Activated effector memory CD4-positive, alpha-beta T cell treated with Interleukin-2 at 50 U/mL for 16 hours (primary cell): ENCODE data around the gene ACVRL1.

Experiments
- DNase-seq: peaks from one replicate; pipeline ENCODE4 v3.0.0-alpha.2; 2020

ACVRL1 gene

DNA sequence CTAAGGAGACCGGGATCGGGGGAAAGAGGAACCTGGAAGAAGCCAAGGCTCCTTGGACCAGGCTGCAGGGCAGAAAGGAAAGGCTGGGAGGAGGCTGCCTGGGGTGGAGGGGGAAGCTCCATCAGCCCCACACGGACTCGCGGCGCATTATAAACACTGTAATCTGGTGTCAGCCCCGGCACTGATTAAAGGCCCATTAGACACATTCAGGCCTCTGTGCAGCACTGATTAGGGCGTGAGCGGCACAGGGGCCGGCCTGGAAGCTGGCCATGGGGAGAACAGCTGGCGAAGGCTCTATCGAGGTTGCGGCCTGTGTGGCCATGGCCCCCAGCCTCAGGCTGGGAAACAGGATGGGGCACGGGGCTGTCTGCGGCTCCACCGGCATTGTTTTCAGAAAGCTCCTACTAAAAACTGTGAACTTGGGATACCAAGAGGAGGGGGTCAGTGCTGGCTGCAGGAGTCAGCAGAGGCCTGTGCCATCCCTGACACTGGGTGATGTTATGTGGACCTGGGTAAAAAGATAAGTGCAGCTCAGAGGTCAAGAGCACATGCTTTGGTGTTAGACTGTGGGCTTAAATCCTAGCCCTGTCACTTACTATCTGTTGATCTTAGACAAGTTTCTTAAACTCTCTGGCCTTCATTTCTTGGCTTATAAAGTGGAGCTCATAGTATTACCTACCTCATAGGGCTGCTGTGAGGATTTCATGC, 10.6 kb downstream of the ACVRL1 start:
- no peak for DNase-seq

DNA sequence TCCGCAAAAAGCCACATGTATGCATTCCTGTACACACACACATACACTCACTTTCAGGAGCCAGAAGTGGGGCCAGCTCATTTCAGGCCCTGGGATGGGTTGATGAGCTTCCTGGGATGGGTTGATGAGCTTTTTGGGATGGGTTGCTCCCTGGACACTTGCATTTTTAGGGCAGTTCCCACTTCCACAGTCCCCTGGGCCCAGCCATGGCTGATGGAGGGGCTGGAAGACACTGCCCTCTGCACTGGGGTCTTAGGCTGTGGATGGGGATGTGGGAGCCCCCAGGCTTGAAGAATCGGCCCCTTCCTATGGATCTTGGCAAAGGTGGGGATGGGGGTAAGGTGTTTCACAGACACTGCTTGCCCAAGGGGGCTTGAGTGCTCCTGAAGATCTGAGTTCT, 12.7 kb downstream of the ACVRL1 start:
- DNase-seq: no peak

DNA sequence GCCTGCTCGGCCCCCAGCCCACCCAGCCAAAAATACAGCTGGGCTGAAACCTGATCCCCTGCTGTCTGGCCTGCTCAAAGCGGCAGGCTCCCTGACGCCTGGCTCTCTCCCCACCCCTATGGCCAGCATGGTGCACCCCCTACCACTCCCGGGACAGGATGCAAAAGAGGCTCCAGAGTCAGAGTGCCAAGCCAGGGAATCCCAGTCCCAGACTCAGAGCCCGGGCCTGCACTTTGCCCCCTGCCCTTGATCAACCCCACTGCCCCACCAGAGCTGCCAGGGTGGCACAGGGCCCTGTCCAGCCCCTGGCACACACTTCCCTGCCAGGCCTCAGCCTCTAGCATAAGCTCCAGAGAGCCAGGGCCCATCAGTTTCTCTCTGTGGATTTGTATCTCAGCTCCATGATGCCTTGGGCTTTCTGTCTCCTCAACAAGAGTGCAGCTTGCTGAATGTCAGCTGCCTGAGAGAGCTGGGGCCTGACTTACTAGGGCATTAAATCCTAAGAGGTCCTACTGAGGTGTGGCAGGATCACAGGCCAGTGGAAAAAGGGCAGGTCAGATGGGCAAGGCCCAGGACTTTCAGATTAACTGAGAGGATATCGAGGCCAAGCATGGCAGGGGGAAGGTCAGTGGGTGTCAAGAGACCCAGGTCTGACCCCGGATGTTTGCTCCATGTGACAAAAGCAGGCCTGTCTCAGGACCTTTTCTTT, 13.9 kb downstream of the ACVRL1 start:
- no peak for DNase-seq

DNA sequence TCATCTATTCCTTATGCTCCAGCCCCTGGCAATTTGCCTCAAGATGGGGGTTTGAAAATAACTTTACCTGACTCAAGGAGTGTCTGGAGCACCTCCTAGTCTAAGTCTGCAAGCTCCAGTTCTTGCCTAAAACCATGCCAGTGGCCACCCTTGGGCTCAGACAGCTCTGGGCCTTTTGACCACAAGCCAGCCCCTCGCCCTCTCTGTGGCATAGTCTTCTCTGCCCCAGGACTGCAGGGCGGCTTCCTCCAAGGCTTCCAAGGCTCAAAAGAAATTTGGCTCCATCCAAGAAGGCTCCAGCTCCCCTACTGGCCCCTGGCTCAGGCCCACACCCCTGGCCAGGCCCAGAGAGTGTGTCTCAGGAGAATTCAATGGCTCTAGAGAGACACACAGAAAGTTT, 14.8 kb downstream of the ACVRL1 start:
- no peak for DNase-seq

DNA sequence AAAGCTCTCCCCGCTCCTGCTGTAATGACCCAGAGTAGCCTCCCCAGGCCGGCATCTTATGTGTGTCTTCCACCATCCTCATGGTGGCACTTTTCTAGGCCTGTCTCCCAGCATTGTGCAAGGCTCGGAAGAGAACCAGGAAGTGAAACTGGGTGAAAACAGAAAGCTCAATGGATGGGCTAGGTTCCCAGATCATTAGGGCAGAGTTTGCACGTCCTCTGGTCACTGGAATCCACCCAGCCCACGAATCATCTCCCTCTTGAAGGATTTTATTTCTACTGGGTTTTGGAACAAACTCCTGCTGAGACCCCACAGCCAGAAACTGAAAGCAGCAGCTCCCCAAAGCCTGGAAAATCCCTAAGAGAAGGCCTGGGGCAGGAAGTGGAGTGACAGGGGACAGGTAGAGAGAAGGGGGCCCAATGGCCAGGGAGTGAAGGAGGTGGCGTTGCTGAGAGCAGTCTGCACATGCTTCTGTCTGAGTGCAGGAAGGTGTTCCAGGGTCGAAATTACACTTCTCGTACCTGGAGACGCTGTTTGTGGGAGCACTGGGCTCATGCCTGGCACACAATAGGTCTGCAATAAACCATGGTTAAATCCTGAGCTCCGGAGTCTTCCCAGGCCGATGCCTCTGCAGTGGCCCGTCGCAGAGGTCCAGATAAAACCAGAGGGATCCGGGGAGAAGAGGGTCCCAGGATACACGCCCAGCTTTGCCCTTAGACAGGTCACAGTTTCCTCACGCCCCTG, 15.6 kb downstream of the ACVRL1 start:
- DNase-seq: no peak

DNA sequence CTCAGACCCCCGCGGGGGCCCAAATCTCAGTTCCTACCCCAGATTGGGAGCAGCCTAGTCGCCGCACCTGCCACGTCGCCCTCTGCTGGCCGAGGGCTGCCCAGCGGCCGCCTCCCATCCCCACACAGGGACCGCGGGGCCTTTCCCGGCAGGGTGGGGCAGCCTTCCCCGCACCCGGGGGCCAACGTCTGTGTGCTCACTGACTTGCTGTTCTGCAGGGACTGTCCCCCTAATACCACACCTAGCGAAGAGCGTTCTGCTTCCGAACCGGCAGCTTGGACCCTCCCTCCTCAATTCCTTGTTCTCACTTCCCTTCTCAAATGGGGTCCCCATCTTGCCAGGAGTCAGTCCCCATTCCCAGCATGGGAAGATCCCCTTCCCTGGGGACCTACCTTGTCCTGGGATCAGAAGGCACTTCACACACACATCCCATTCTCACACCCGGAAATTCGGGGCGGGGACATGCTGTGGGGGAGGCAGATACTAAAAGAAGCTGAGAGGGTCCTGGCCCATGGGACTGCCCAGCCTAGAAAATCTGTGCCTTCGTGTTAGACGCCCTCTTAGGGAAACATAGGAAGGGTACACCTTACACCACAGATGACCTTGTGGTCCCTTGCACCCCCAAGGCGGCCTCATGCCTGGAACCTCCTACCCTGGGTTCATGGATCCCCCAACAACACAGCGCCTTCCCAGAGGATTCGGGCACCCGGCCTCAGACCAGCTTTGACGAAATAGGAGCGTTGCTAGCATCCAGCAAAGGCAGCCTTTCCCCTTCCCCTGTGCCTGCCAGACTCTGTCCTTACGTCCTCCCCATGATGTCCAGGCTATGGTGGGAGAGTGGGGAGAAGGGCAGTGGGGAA, 16.4 kb downstream of the ACVRL1 start:
- peak; percentile 23 for DNase-seq

DNA sequence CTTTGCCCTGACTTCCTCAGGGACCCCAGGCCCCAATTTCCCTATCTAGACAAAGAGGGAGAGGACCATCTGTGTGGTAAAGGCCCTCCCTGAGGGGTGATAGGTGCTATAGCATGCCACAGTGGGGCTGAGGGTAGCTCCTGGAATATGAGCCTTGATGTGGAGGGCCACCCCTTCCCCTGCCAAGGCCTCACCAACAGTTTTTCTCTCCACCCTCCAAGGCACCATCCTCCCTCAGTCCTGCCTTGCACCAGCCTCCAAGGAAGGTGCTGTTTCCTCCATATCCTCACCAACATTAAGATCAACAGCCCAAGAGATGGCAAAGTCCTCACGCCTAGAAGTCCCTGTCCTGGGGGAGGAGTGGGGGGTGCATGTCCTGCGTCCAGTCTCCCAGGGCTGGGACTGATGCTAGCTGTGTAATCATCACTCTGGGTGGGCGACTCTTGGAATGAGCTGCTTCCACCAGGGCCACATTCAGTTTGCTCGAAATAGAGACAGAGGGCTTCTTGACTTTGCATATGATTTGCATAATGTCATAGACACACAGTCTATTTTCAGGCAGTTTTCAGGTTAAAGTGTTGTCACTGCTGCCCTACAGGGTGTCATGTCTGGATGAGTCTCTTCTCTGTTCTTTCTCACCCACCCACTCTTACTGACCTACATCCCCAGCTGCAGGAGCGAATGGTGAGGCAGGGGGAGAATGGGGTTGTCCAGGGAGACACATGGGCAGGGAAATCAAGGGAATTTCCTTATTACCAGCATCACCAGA, 17.4 kb downstream of the ACVRL1 start:
- no peak for DNase-seq

DNA sequence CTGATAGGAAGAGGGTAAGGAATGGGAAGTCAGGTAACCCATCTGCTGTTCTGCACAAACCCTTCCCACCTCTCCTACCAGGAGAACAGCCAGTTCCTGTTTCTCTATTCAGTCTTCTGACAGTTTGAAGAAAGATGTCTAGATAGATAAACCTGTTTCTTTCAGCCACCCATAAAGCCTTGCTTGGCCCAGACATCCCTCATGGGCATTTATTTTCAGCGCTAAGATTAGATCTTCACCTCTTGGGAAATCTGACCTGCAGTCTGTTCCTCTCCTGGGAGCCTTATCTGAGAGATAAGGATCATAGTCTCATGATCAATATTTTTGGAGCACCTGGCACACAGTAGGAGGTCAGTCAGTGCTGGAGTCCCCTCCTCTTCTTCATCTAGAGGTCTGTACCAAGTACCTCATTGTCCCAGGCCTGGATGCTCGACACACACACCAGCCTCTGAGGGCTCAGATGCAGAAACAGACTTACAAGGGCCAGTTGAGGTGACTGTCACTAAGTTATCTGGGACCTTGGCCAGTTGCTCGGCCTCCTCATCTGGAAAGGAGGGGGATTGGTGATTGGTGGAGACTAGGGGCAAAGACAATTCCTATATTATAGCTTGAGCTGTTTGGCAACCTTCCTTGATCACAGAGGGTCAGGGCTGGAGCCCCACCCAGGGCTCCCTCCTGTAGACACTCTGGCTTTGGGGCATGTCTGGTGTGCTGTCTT, 18.2 kb downstream of the ACVRL1 start:
- no peak for DNase-seq

DNA sequence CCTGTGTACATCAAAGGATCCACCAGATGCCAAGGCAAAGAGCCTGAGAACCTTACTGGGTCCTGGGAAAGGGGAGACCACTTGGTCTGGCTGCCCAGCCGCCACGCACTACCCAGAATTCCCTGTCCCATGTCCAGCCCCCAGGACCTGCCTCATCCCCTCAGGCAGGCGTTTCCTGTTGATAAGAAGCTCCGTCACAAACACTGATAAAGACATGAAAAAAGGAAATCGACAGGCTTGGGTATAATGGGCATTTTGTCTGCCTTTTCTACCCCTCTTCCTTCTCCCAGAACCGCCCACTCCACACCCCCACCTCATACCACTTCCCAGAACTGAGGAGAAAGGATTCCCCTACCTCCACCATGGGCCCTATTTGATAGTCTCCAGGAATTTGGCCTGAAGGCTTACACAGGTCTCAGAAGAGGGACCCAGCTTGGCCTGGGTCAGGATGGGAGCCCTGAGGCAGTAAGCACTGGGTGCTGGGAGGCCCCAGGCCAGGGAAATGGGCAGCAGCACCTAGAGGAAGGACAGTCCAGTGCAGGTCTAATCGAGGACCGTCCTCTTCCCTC, 18.8 kb downstream of the ACVRL1 start:
- no peak for DNase-seq

DNA sequence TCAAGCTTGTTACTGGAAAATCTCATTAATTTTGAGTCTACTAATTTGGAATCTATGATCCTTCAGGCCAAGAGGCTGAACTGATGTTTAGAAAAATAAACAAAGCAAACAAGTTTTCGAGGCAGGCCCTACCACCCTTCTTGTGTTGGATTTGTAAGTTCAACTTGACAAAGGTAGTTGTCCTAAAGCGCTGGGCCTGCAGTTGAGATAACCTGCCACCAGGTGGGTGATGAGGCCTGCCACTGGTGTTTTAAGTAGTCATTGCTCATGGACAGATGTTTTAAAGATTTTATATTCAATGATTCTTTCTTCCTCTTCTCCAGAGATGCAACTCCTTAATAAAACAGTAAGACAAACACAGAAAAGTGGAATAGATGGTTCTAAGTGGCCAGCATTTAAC, 19.4 kb downstream of the ACVRL1 start:
- DNase-seq: peak; percentile 11

DNA sequence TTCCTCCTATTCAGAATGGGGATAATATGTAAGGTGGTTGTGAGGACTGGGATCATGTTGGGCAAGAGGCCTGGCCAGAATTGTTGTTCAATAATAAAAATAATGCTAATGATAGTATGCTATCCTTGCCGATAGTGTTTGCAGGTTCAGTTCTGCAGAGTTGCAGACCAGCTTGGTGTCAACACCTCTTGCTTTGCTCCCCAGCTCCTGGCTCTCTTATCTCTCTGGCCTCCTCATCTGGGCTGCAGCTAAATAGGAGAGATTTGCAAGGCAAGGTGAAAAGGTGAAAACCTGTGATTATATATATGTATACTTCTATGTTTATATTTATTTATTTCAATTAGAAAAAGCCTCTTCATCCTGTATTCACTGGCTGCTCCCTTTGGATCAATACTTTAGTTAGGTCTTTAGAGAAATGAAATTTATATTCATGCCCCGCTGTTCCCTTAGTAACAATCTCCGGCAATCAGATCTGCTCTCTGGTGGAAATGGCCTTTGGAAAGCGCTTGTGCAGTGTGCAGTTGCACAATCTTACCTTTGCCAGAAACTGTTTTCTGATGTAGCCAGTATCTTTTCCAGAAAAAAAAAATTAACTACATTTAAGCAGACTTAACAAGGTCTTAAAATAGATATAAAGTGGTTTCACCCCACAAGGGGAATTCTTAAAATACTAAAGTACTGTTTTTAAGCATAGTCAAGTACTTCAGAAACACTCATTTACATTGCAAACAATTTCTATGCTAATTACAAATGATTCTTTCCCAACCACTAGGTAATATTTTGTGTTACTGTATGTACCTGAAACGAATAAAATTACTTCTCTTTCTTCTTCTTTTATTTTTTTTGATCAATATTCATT, 25.1 kb downstream of the ACVRL1 start:
- no peak for DNase-seq

DNA sequence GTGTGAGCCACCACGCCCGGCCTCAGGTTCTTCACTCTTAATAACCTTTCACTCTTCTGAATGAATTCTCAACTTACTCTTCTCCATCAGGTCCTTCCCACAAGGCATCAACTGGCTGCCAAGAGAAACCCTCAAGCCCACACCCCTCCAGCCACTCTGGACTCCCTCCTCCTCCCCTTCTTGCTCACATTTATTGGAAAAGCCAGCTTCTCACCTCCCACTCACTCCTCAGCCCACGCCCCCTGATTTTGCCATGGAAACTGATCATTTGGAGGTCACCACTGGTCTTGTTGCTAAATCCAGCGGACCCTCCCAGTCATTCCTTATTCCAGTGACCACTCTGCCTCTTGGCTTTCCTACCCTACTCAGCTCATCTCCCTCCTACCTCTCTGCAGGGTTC, 26.8 kb downstream of the ACVRL1 start:
- DNase-seq: no peak

DNA sequence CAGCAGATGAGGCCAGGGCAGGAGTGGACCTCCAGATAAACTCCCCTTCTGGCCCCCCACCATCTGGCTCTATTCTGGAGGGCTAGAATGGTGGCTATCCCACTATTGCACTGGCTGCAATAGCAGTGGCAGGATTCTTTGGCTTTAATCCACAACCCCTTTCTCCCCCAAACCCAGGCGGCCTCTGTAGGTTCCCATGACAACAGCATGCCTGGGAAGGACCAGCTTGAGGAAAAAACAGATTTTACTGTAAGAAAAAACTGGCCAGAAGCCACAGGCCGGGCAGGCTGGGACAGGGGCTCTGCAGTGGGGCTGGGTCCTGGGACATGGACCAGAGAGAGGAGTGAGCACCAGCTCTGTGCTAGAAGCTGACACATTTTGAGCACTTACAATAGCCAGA, 30.6 kb downstream of the ACVRL1 start:
- no peak for DNase-seq

DNA sequence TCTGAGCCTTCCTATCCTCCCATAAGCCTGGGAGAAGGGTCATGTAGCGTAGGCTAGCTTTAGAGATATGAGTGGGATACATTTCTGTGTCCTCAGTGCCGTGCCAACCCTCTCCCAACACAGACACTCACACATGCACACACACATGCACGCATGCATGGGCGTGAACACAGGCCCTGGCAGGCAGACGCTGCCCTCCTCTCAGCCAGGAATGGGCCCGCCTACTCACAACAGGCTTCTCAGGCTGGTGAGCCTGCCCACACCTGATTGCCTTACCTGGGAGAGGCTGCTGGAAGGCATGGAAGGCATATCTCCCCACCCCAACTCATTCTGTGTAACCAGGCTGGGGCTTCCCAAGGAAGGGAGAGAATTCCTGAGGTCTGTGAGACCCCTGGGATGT, 31.4 kb downstream of the ACVRL1 start:
- no peak for DNase-seq

DNA sequence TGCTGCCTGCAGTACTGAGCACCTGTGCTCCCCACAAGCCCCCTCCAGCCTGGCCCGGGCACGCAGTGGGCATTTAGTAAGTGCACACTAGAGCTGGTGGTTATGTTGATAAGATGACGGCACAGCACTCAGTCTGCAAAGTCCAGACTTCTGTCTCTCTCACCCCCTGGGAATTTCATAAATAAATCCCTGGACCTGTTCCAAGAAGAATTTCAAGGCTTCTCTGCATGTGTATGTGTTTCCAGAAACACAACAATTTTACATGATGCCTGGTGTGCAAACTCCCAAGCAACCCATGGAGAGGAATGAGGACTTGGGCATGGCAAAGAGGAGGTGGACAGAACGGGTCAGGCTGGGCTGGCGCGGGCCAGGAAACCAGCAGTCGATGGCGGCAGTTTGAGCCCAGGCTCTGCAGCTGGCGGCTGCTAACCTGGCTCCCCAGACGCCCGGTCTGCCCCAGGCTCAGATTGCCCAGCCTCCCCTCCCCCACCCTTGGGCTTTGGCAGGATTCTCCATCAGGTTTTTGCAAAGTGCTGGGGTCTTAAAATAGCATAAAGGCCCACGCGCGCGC, 33.8 kb downstream of the ACVRL1 start:
- no peak for DNase-seq

DNA sequence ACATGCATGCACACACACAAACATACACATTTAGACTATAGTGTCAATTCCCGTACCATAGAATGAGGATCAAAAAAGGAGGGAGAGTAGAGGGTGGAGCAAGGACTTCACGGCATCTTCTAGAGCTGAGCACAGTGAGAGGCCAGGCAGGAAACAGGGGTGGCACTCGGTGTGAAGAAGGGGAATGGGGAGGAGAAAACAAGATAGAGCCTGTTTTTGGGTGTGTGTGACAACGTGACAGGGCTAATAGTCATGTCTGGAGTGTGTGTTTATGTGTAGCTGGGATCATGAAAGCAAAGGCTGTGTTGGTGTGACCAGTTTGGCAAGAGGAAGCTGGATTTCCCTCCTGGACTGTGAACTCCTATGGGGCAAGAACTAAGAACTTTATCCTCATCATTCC, 34.3 kb downstream of the ACVRL1 start:
- no peak for DNase-seq

DNA sequence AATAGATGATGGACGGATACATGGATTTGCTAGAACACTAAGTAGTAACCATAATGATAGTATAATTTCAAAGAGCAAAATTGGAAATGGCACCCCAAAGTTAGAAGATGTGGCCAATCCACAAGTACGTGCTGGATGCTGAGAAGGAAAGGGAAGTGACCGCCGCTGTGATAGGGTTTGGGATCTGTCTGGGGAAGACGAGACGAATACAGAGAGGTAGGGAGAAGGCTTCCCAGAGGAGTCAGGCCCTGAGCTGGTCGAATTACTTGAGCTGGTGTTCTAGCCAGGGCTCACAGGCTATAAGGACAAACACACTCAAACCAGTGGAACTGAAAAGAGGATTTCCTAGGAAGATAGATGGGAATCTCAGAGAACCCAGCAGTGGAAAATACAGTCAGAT, 34.8 kb downstream of the ACVRL1 start:
- DNase-seq: no peak

DNA sequence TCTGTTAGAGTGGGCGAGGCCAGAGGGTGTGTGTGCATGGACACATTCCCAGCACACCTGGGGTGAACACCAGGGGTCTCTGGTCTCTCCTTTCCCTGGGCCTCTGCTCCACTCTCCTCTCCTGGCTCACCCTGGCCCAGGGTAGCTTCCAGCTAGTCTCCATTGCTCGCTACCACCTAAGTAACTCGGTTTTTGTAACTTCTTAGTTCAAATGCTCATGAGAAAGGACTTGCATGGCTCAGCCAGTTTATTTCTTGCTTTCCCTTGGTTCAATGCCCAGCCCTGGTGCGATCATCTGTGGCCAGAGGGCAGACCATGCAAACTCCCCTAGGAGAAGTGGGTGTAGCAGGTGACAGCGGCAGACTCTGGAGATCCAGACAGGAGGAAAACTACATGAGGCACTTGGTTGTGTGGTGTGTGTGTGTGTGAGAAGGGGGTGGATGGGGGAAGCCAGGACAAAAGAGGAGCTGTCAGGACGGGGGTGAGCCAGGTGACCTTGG, 35.2 kb downstream of the ACVRL1 start:
- DNase-seq: no peak

DNA sequence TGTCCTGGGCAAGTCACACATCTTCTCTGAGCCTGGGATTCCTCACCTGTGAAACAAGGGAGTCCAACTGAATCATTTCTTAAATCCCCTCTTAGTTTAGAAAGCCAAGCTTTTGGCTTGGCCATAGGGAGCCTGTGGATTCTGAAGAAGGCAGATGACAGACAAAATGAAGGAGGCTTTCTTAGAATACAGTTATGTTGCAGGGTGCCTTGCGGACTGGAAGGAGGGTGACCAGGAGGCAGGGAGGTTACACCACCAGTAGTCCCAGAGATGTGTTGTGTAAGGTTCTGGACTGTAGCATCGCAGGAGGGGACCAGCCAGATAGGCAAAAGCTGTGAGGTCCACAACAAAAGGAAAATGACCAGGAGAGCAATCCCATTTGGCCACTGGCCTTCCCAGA, 36.0 kb downstream of the ACVRL1 start:
- no peak for DNase-seq
